Endothelial cell of umbilical vein (primary cell): ENCODE measurements around the gene EVC2. TPM values are rescaled to one million over a fixed set of nuclear protein-coding genes. Genes with fewer than 3 reads are reported as not detected.

Source experiments
- BruUV-seq: library from RNA; stranded (reverse); fragments of 400-500 nt; replicated peaks from 2 replicates; lab custom pipeline; 2021; lab: Mats Ljungman, UMichigan
- CTCF ChIA-PET: fragments of 300-600, 350-600 bp; sonication (Branson Sonifier 250); formaldehyde crosslinking; loops from one replicate; lab custom pipeline; 2021; ENCODE audit warnings: antibody characterized with exemption, inconsistent platforms; lab: Charles Lee
- POLR2A ChIA-PET: fragments of 300-600, 350-600 bp; sonication (Branson Sonifier 250); formaldehyde crosslinking; loops from one replicate; lab custom pipeline; 2021; ENCODE audit warnings: antibody characterized with exemption, inconsistent platforms; lab: Charles Lee
- DNase-seq: peaks from one replicate; pipeline ENCODE4 v3.0.0-alpha.2; 2011; ENCODE audit warnings: low read depth, low spot score
- FAIRE-seq: peaks from 2 replicates; lab custom pipeline; 2011; peaks lifted over from hg19 to GRCh38; lab: Jason Lieb, UNC
- H2AFZ ChIP-seq: 2 replicates; pipeline ENCODE4 v1.6.0; 2012; ENCODE audit warnings: low read depth, low read length, control low read depth, inconsistent platforms
- H3K27ac ChIP-seq: 2 replicates; pipeline ENCODE4 v1.5.1; 2011; ENCODE audit warnings: low read depth, mild to moderate bottlenecking, control low read depth, low read length, moderate library complexity; ENCODE audit not compliant: insufficient read depth
- H3K27me3 ChIP-seq, 2 experiments: 2 replicates each; pipeline versions ENCODE4 v1.6.0 to v1.6.1; 2011; ENCODE audit warnings: low read length in 2 of 2, mixed read lengths in 1 of 2; ENCODE audit not compliant: control insufficient read depth in 2 of 2, insufficient read depth in 2 of 2
- H3K36me3 ChIP-seq, 2 experiments: 2 replicates in 1 of 2; 3 replicates in 1 of 2; pipeline ENCODE4 v1.5.1; 2011; ENCODE audit warnings: low read length in 2 of 2, mild to moderate bottlenecking in 1 of 2, moderate library complexity in 1 of 2; ENCODE audit not compliant: control insufficient read depth in 2 of 2, insufficient read depth in 2 of 2; ENCODE audit errors: extremely low read depth in 1 of 2
- H3K4me1 ChIP-seq: 3 replicates; pipeline ENCODE4 v1.5.1; 2011; ENCODE audit warnings: mild to moderate bottlenecking, low read length; ENCODE audit not compliant: control insufficient read depth, insufficient read depth; ENCODE audit errors: extremely low read depth
- H3K4me2 ChIP-seq: 2 replicates; pipeline ENCODE4 v1.6.1; 2011; ENCODE audit warnings: low read length, control low read depth, mixed read lengths; ENCODE audit not compliant: insufficient read depth
- H3K4me3 ChIP-seq, 3 experiments: fragments of 200-600 bp in 1 of 3; sonication (generic), shearing (Covaris generic) in 1 of 3; replicated peaks in 1 of 3; 2 replicates each; pipeline ENCODE4 v1.5.1; 2011 to 2016; ENCODE audit warnings: control low read depth in 3 of 3, low read length in 3 of 3, mild to moderate bottlenecking in 2 of 3, inconsistent platforms in 1 of 3, low read depth in 1 of 3, moderate library complexity in 1 of 3; ENCODE audit not compliant: insufficient read depth in 1 of 3
- H3K79me2 ChIP-seq: 2 replicates; pipeline ENCODE4 v1.6.0; 2012; ENCODE audit warnings: low read length, inconsistent platforms; ENCODE audit not compliant: control insufficient read depth, insufficient read depth
- H3K9ac ChIP-seq: replicated peaks from 2 replicates; pipeline ENCODE3; 2011; ENCODE audit warnings: low read length, control low read depth; ENCODE audit not compliant: insufficient read depth; ENCODE audit errors: extremely low read depth
- H3K9me1 ChIP-seq: replicated peaks from 3 replicates; pipeline ENCODE4 v1.6.0; 2011; ENCODE audit warnings: mild to moderate bottlenecking, low read length; ENCODE audit not compliant: control insufficient read depth, insufficient read depth; ENCODE audit errors: extremely low read depth
- H3K9me3 ChIP-seq: replicated peaks from 2 replicates; pipeline ENCODE4 v1.5.1; 2012; ENCODE audit warnings: low read length, inconsistent platforms; ENCODE audit not compliant: control insufficient read depth, insufficient read depth
- H4K20me1 ChIP-seq: replicated peaks from 2 replicates; pipeline ENCODE3; 2011; ENCODE audit warnings: mild to moderate bottlenecking, low read length; ENCODE audit not compliant: control insufficient read depth, insufficient read depth; ENCODE audit errors: extremely low read depth
- CTCF ChIP-seq, 2 donors: IDR thresholded peaks; 1 replicate in 1 of 2; 2 replicates in 1 of 2; pipeline ENCODE4 v1.5.1; 2011; ENCODE audit warnings: low read length in 2 of 2, mild to moderate bottlenecking in 2 of 2, moderate library complexity in 2 of 2, control low read depth in 1 of 2, inconsistent platforms in 1 of 2, low read depth in 1 of 2; ENCODE audit not compliant: insufficient read depth in 1 of 2; ENCODE audit errors: extremely low read depth in 1 of 2
- EZH2 ChIP-seq: IDR thresholded peaks from 2 replicates; pipeline ENCODE4 v1.6.1; 2012; ENCODE audit warnings: borderline replicate concordance, low read depth, mild to moderate bottlenecking, moderate library complexity, low read length, inconsistent platforms; ENCODE audit not compliant: severe bottlenecking
- FOS ChIP-seq: IDR thresholded peaks from 2 replicates; pipeline ENCODE4 v1.6.1; 2011; ENCODE audit warnings: mild to moderate bottlenecking, low read length, moderate library complexity, borderline replicate concordance; ENCODE audit not compliant: insufficient read depth
- GATA2 ChIP-seq: IDR thresholded peaks from 2 replicates; pipeline ENCODE4 v1.7.0; 2011; ENCODE audit warnings: low read depth, mild to moderate bottlenecking, moderate library complexity, mixed read lengths, low read length; ENCODE audit not compliant: insufficient read length, insufficient read depth
- JUN ChIP-seq: IDR thresholded peaks from 2 replicates; pipeline ENCODE4 v1.6.1; 2011; ENCODE audit warnings: borderline replicate concordance, low read depth; ENCODE audit not compliant: insufficient read length, insufficient read depth
- MYC ChIP-seq: IDR thresholded peaks from one replicate; pipeline ENCODE4 v1.6.1; 2011; ENCODE audit warnings: mild to moderate bottlenecking, low read depth, low read length
- POLR2A ChIP-seq: IDR thresholded peaks from 2 replicates; pipeline ENCODE4 v1.6.1; 2012; ENCODE audit warnings: low read depth, mild to moderate bottlenecking, control low read depth, low read length
- POLR2AphosphoS5 ChIP-seq: IDR thresholded peaks from 2 replicates; pipeline ENCODE4 v1.6.1; 2012; ENCODE audit warnings: low read depth, mild to moderate bottlenecking, control low read depth, low read length, moderate library complexity; ENCODE audit not compliant: insufficient read depth
- dilution Hi-C: fragments of 300-500 bp; cut with MboI; formaldehyde crosslinking; loops from one replicate; pipeline ENCODE4 v1.15.0; 2019; ENCODE audit warnings: low sequenced_read_pairs; ENCODE audit not compliant: extremely low pct_ligation_motif_present
- intact Hi-C: fragments of 100-400 bp; cut with micrococcal nuclease; formaldehyde crosslinking; loops from one replicate; pipeline ENCODE4 v1.10.0; 2022
- polyA plus RNA-seq, 4 experiments: library from polyadenylated mRNA; depleted of rRNA in 3 of 4; stranded (reverse) in 3 of 4; unstranded in 1 of 4; fragments of >200 nt; gene quantifications; 2 replicates each; pipeline versions ENCODE4 v1.2.1 to v1.2.3, GENCODE V29; 2011 to 2012; ENCODE audit warnings: missing spikeins in 1 of 4
- total RNA-seq: library from RNA; stranded (reverse); gene quantifications from 2 replicates; pipeline ENCODE4 v1.2.3, GENCODE V29; 2021
- TF ChIP-seq, protein P1 (sequence below): IDR thresholded peaks from 2 replicates; pipeline ENCODE4 v1.6.1; 2011; ENCODE audit not compliant: insufficient read depth, insufficient read length

Gene EVC2
- total and polyA plus RNA-seq, 2 donors (not counting 3 experiments of a cell fraction or from before 2014, with no cell fraction given): 1.7 to 8.8 TPM

- dilution Hi-C loops: no loop called here
- intact Hi-C loops: no loop called here
- Histone ChIP-seq H4K20me1 (no peaks in the 10 kb centered on the region), H3K9me3 (no peaks in the 10 kb centered on the region), H3K36me3 (peaks cover 0 to 9% of the 10 kb centered on the region in 2 experiments), H3K9me1 (no peaks in the 10 kb centered on the region), H3K79me2 (no peaks in the 10 kb centered on the region), H2AFZ (no peak overlapping the region), H3K4me2 (no peak overlapping the region), H3K4me3 (no peak overlapping the region), H3K27me3 (no peaks in the 10 kb centered on the region), H3K9ac (no peak overlapping the region), H3K4me1 (no peaks in the 10 kb centered on the region), H3K27ac (no peak overlapping the region)
- DNase-seq (no peak), FAIRE-seq (no peak)
- POLR2A ChIA-PET: no interaction called here
- no peak for TF ChIP-seq EZH2
- TF ChIP-seq, protein P1, sequence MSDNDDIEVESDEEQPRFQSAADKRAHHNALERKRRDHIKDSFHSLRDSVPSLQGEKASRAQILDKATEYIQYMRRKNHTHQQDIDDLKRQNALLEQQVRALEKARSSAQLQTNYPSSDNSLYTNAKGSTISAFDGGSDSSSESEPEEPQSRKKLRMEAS: no peak
- TF ChIP-seq MYC: no peak
- TF ChIP-seq POLR2AphosphoS5: no peak
- no peak for TF ChIP-seq FOS
- no peak for TF ChIP-seq CTCF (IDR thresholded peaks at IDR 0.05; ENCODE audit: extremely low read depth in 1 of 2, insufficient read depth in 1 of 2, low read depth in 1 of 2, low read length in 2 of 2)
- no peak for TF ChIP-seq GATA2
- no peak for TF ChIP-seq JUN
- TF ChIP-seq POLR2A: no peak
- no TSS peak for BruUV-seq
- CTCF ChIA-PET: no interaction called here
These were observed 58.3 kb downstream of the EVC2 start for GRCh38 chr4:5650040-5650439.
